GM18867 (cell line): Measurements from ENCODE around the gene S100A2.
"Not testable (repeated sequence)": the region's sequence is repeated elsewhere in the genome, so short reads cannot be mapped to it uniquely, and the experiment has no call there.

Experiments
- ATAC-seq: cut with Tn5 transposase; IDR thresholded peaks from one replicate; pipeline ENCODE4 v1.9.1; 2021; ENCODE audit warnings: mild to moderate bottlenecking, moderate library complexity; ENCODE audit not compliant: unreplicated experiment

Gene S100A2

DNA sequence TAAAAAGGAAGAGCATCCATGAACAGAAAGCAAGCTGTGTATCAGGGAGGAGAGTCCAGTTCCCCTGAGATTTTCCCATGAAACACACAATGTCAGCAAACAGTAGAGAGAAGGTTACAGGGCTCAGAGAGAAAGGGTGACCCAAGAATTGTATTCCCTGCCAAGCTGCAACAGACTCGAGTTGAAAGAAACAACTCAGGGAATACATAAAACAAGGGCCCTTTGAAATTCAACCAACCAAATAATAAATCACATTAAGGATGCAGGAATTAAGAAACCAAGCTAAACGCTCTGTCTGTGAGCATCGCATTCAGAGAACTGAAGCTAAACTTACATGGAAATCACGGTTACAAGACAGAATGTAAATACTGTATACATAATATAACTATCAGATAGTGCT, 27.1 kb upstream of the S100A2 start:
- no peak for ATAC-seq

- ATAC-seq: no peak
Observed at GRCh38 chr1:153588482-153588881, 22.8 kb upstream of the S100A2 start.

GRCh38 chr1:153588033-153588432, 22.4 kb upstream of the S100A2 start:
- ATAC-seq: not testable (repeated sequence)

DNA sequence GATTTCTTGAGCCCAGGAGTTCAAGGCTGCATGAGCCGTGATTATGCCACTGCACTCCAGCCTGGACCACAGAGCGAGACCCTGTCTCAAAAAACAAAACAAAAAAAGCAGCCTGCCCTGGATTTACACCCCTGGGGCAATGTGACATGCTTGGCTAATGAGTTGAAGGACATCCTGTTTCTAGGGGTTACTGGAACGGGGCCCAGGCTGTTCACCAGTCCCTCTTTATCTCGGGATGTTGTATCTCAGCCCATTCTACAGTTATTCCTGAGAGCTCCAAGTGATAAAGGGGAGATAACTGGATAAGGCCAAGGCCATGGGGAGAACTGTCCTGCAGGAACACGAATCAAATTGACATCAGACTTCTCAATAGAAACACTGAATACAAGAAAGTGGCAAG, 21.7 kb upstream of the S100A2 start:
- ATAC-seq: no peak

DNA sequence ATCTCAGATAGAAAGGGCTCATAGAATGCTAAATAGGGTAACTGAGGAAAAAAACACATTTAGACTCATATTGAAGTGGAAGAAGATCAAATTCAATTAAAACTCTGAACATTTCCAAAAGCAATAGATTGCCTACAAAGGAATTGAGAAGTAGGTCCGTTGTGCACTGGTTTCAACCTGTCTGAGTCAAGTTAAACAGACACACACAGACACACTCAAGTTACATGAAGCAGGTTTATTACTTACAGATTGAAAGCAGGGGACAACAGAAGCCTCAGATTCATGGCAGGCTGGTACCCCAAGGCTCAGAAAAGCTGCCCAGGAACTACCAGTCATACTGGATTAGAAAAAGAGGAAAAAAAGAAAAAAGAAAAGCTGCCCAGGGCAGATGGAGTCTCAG, 20.7 kb upstream of the S100A2 start:
- ATAC-seq: no peak

- no peak for ATAC-seq
Observed at GRCh38 chr1:153585006-153585405, 19.4 kb upstream of the S100A2 start.

DNA sequence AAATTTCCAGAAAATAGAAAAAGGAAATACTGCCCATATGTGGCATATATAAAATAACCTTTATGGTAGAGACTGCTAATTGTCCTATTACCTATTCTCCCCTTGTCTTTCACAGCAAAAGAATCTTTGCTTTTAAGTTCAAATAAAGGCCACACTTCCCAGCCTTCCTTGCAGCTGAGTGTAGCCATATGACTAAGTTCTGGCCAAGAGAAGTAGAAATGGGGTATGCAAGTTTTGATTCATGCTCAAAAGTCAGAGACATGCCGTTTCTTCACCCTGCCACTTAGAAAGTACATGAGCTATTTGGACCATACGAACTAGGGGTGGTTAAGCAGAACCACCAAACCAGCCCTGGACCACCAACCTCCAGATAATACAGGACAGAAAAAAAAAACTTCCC, 18.3 kb upstream of the S100A2 start:
- no peak for ATAC-seq

DNA sequence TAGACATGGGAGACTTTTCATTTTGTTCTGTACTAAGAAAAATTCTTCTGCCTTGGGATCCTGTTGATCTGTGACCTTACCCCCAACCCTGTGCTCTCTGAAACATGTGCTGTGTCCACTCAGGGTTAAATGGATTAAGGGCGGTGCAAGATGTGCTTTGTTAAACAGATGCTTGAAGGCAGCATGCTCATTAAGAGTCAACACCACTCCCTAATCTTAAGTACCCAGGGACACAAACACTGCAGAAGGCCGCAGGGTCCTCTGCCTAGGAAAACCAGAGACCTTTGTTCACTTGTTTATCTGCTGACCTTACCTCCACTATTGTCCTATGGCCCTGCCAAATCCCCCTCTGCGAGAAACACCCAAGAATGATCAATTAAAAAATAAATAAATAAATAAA, 17.9 kb upstream of the S100A2 start:
- not testable (repeated sequence) for ATAC-seq

- ATAC-seq: not testable (repeated sequence)
Observed at GRCh38 chr1:153582836-153583235, 17.2 kb upstream of the S100A2 start.

GRCh38 chr1:153578936-153579335, 13.3 kb upstream of the S100A2 start:
- no peak for ATAC-seq

GRCh38 chr1:153578490-153578889, 12.8 kb upstream of the S100A2 start:
- no peak for ATAC-seq

DNA sequence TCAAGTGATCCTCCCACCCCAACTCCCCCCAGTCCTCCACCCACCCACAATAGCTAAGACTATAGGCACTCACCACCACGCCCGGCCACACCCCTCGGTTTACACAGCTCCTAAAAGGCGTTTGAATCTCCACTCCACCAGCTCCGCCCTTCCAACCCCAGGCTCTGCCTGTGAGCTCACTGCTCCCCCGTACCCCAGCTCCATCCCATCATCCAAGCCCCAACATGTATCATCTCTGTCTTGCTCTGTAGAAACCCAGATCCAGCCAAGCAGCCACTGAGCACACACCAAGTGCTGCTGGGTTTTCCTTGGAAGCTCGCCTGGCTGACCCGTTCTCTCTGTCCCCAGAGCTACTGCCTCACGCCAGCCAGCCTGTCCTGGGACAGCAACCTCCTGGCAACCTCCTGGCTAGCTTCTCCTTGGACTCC, 12.0 kb upstream of the S100A2 start:
- no peak for ATAC-seq

GRCh38 chr1:153577138-153577537, 11.5 kb upstream of the S100A2 start:
- no peak for ATAC-seq

DNA sequence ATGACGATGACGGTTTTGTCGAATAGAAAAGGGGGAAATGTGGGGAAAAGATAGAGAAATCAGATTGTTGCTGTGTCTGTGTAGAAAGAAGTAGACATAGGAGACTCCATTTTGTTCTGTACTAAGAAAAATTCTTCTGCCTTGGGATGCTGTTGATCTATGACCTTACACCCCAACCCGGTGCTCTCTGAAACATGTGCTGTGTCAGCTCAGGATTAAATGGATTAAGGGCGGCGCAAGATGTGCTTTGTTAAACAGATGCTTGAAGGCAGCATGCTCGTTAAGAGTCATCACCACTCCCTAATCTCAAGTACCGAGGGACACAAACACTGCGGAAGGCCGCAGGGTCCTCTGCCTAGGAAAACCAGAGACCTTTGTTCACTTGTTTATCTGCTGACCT, 9.9 kb upstream of the S100A2 start:
- ATAC-seq: not testable (repeated sequence)

- ATAC-seq: not testable (repeated sequence)
Observed at GRCh38 chr1:153575081-153575491, 9.4 kb upstream of the S100A2 start.

GRCh38 chr1:153573351-153573750, 7.7 kb upstream of the S100A2 start:
- no peak for ATAC-seq

DNA sequence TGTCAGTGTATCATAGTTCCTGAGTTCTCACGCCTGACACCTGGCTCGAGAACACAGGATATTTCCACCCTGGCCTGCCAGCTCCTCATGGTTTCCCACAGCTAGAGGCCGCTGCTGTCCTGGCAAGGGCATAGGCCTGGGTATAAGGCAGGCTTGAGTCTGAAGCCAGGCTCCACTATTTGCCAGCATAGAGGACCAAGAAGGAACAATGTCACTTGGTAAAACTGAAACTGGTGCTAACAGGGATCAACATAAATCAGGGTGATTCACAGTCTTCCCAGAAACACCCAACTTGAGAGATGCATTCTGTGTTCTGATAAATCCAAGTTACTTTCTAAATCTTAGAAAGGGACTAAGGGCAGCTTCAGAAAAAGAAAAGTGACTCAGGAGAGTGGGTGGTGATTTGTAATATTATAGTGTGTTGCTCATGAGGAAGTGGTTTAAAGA, 6.9 kb upstream of the S100A2 start:
- peak; percentile 79 for ATAC-seq

DNA sequence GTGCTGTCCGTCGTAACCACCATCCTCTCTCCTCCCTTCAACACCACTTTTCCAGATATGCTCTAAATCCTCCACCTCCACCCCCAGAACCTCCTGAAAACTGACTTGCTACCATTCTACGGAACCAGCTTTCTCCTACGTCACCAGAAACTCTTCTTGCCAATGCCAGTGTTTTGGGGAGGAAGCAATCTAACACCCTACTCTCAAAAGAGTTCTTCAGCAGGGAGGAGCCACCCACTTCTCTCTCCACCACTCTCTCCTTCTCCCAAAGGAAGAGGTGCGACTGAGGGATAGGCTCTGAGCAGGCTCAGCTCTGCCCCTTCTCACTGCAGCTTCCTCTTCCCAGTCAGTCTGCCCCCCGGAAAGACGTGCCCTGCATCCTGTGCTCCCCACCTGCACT, 6.1 kb upstream of the S100A2 start:
- no peak for ATAC-seq

GRCh38 chr1:153570874-153571273, 5.2 kb upstream of the S100A2 start:
- no peak for ATAC-seq

GRCh38 chr1:153569465-153569864, 3.8 kb upstream of the S100A2 start:
- ATAC-seq: no peak

- peak; percentile 33 for ATAC-seq
Observed at GRCh38 chr1:153568367-153569099, 2.9 kb upstream of the S100A2 start.

DNA sequence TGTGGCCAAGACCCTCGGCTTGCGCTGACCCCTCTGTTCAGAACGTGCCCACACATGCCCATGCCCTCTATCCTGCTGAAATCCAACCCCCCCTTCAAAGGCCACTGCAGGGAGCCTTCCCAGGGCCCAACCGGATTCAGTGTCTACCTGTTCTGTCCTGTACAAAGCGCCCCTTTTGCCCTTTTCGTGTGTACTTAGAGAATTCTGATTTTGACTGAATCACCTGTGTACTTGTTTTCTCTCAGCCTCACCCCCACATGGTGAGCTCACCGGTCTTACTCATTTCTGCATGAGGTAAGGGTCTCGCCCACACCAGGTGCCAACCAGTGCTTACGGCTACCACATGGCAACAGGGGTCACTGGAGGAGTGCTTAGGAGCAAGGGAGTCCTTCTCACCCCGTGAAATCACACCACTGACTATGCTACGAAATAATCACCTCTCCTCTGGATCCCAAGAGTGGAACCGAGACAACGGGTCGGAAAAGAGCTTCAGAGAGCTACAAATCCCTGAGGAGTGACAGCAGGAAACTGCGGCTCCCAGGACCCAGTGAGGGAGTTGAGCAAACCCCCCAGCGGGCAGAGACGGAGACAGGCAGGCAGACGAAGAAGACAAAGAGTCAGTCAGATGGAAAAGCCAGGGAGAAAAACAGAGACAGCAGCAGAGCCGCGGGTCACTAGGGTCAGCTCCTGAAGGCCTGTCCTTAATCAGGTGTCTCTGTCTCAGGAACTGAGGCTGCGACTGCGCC, 2.1 kb upstream of the S100A2 start:
- ATAC-seq: no peak
